ENCODE results near the gene GATA3. TPM values are rescaled to one million over a fixed set of nuclear protein-coding genes. Genes with fewer than 3 reads are reported as not detected.

The GATA3 gene
- total and polyA plus RNA-seq, 9 of the 15 experiments (the other 6 are each of a cell fraction or from before 2014, with no cell fraction given) = 0.01 to 0.24 (median 0.09) TPM; not detected in 6

DNA sequence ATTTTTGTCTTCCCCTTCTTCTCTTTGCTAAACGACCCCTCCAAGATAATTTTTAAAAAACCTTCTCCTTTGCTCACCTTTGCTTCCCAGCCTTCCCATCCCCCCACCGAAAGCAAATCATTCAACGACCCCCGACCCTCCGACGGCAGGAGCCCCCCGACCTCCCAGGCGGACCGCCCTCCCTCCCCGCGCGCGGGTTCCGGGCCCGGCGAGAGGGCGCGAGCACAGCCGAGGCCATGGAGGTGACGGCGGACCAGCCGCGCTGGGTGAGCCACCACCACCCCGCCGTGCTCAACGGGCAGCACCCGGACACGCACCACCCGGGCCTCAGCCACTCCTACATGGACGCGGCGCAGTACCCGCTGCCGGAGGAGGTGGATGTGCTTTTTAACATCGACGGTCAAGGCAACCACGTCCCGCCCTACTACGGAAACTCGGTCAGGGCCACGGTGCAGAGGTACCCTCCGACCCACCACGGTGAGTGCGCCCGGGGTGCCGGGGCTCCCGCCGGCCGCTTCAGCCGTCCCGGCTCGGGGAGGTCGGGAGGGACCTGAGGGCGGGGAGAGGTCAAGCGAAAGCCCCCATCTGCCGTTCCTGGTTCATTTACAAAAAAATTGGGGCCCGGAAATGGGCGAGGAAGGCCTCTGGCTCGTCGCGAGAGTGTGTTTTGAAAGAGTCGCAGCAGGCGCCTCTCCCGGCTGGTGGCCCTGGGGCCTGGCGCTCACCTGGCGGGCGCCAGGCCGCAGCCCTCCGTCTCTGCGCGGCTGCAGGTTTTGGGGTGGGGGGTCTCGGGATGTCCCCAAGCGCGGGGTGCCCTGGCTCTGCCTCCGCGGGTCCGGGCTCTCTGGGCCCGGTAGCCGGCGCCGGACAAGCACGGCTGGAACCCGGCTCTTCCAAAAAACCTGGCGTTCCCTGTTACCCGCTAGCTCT is 1.2 kb downstream of the GATA3 start:
- H4K20me1 ChIP-seq (replicated peaks; ENCODE audit: control insufficient read depth, insufficient read depth, low read length) = no peaks in the 10 kb centered on the region
- CTCF ChIA-PET (ENCODE audit: low intra/inter-chr PET ratio) = no interaction called here
- H3K4me2 ChIP-seq (ENCODE audit: insufficient read depth, low read length) = no peak overlapping the region
- peaks cover 25 to 46% of the 10 kb centered on the region in 2 experiments for H3K27me3 ChIP-seq (ENCODE audit: control insufficient read depth in 2 of 2, insufficient read depth in 2 of 2, low read length in 2 of 2)
- no peak for TF ChIP-seq ZNF707 (CRISPR knock-in tag; conservative IDR thresholded peaks at IDR 0.05)
- TF ChIP-seq MYNN (IDR thresholded peaks at IDR 0.05) = no peak
- TF ChIP-seq MYNN (CRISPR knock-in tag; IDR thresholded peaks at IDR 0.05) = no peak
- TF ChIP-seq TAF1 (IDR thresholded peaks at IDR 0.05; ENCODE audit: control insufficient read depth, extremely low read depth, insufficient read depth, low read length, severe bottlenecking) = no peak
- TF ChIP-seq AFF4 (CRISPR knock-in tag; IDR thresholded peaks at IDR 0.05) = no peak
- TF ChIP-seq ERF (CRISPR knock-in tag; IDR thresholded peaks at IDR 0.05) = no peak
- no peak for TF ChIP-seq THRAP3 (IDR thresholded peaks at IDR 0.05; ENCODE audit: borderline replicate concordance)
- H3K9me3 ChIP-seq (replicated peaks; ENCODE audit: control insufficient read depth, insufficient read depth, low read depth, low read length) = 0 out of 2 replicates have a peak, but pooled peaks cover 2% of the 10 kb centered on the region
- in situ Hi-C loops (cut with MboI) = no loop called here
- DNase-seq (ENCODE audit: extremely low read depth in 1 of 4, low spot score in 3 of 4) = no peak
- WGBS (ENCODE audit: insufficient coverage, low coverage, missing lambda C conversion rate) = 55% methylated on average over 39 of the region's 85 CpGs
- H3K4me3 ChIP-seq = no peak overlapping the region
- no peak for FAIRE-seq
- ATAC-seq = no peak
- no peak overlapping the region for H2AFZ ChIP-seq (ENCODE audit: low read depth, low read length)
- no peak overlapping the region for H3K27ac ChIP-seq (ENCODE audit: extremely low read depth, low read depth, low read length)
- no peaks in the 10 kb centered on the region for H3K9me1 ChIP-seq (ENCODE audit: control insufficient read depth, insufficient read depth, low read length)
- BruUV-seq (replicated peaks) = no TSS peak
- no peaks in the 10 kb centered on the region for H3K79me2 ChIP-seq (ENCODE audit: control insufficient read depth, insufficient read depth, low read length)
- POLR2A ChIA-PET = interaction anchor here (0.9 kb wide), 1 partner anchor 16 kb away, joined by 3 read pairs; no protein-coding TSS in a partner anchor
- no peak overlapping the region for H3K9ac ChIP-seq (ENCODE audit: insufficient read depth in 1 of 2, low read depth in 2 of 2, low read length in 2 of 2)
- intact Hi-C loops (cut with micrococcal nuclease) = no loop called here
- H3K36me3 ChIP-seq (ENCODE audit: control insufficient read depth, insufficient read depth, low read length) = no peaks in the 10 kb centered on the region
- H3K4me1 ChIP-seq (replicated peaks in 1 of 2; ENCODE audit: control insufficient read depth in 2 of 2, insufficient read depth in 2 of 2, low read length in 2 of 2) = peaks cover 0 to 17% of the 10 kb centered on the region in 2 experiments; a peak in 3 of 5 replicates
